Measurements from ENCODE around the gene ATP11A.

- TF ChIP-seq, protein P1, sequence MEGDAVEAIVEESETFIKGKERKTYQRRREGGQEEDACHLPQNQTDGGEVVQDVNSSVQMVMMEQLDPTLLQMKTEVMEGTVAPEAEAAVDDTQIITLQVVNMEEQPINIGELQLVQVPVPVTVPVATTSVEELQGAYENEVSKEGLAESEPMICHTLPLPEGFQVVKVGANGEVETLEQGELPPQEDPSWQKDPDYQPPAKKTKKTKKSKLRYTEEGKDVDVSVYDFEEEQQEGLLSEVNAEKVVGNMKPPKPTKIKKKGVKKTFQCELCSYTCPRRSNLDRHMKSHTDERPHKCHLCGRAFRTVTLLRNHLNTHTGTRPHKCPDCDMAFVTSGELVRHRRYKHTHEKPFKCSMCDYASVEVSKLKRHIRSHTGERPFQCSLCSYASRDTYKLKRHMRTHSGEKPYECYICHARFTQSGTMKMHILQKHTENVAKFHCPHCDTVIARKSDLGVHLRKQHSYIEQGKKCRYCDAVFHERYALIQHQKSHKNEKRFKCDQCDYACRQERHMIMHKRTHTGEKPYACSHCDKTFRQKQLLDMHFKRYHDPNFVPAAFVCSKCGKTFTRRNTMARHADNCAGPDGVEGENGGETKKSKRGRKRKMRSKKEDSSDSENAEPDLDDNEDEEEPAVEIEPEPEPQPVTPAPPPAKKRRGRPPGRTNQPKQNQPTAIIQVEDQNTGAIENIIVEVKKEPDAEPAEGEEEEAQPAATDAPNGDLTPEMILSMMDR (conservative IDR thresholded peaks at IDR 0.05; ENCODE audit: low read depth in 2 of 2) = no peak
- TF ChIP-seq CREB1 (CRISPR knock-in tag; IDR thresholded peaks at IDR 0.05; ENCODE audit: low read depth) = no peak
- TF ChIP-seq EZH2 (IDR thresholded peaks at IDR 0.05; ENCODE audit: low read depth, unreplicated experiment) = no peak
- TF ChIP-seq REST (IDR thresholded peaks at IDR 0.05; ENCODE audit: unreplicated experiment) = no peak
These were observed 118.0 kb downstream of the ATP11A start for GRCh38 chr13:112807653-112808376.

Data from GM23338 (cell line).